ENCODE measurements around the gene TLE1.

DNA sequence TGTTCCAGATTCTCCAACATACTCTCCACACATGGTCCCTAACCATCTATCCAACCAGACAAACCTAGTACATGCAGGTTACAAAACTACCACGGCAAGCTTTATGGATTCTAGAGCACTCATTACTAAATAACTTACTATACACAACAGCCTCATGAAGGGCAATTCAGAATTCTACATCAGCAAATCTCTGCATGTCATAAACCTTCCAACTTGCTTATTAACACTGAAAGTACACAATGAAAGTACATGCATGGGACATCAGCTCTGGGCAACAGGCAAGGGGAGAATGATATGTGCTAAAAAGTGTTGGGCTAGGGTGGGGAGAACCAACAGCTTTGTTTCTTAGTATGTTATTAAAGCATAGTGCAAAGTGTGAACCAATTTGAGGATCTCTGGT, 70.4 kb downstream of the TLE1 start:
- TF ChIP-seq, protein P1, sequence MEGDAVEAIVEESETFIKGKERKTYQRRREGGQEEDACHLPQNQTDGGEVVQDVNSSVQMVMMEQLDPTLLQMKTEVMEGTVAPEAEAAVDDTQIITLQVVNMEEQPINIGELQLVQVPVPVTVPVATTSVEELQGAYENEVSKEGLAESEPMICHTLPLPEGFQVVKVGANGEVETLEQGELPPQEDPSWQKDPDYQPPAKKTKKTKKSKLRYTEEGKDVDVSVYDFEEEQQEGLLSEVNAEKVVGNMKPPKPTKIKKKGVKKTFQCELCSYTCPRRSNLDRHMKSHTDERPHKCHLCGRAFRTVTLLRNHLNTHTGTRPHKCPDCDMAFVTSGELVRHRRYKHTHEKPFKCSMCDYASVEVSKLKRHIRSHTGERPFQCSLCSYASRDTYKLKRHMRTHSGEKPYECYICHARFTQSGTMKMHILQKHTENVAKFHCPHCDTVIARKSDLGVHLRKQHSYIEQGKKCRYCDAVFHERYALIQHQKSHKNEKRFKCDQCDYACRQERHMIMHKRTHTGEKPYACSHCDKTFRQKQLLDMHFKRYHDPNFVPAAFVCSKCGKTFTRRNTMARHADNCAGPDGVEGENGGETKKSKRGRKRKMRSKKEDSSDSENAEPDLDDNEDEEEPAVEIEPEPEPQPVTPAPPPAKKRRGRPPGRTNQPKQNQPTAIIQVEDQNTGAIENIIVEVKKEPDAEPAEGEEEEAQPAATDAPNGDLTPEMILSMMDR (IDR thresholded peaks at IDR 0.05), result no peak
- TF ChIP-seq POLR2A (IDR thresholded peaks at IDR 0.05; ENCODE audit: low read depth) (no peak), POLR2AphosphoS5 (IDR thresholded peaks at IDR 0.05) (no peak), EP300 (IDR thresholded peaks at IDR 0.05) (no peak)
